GM21723 (cell line): ENCODE measurements around the gene MARCHF4.
A peak's percentile ranks its signal among the peaks of the same experiment; 100 is the strongest.
"Not testable (repeated sequence)": the region's sequence is repeated elsewhere in the genome, so short reads cannot be mapped to it uniquely, and the experiment has no call there.

ENCODE experiments used
- ATAC-seq: cut with Tn5 transposase; IDR thresholded peaks from one replicate; pipeline ENCODE4 v1.9.1; 2021; ENCODE audit warnings: mild to moderate bottlenecking, moderate library complexity; ENCODE audit not compliant: unreplicated experiment

Gene MARCHF4

DNA sequence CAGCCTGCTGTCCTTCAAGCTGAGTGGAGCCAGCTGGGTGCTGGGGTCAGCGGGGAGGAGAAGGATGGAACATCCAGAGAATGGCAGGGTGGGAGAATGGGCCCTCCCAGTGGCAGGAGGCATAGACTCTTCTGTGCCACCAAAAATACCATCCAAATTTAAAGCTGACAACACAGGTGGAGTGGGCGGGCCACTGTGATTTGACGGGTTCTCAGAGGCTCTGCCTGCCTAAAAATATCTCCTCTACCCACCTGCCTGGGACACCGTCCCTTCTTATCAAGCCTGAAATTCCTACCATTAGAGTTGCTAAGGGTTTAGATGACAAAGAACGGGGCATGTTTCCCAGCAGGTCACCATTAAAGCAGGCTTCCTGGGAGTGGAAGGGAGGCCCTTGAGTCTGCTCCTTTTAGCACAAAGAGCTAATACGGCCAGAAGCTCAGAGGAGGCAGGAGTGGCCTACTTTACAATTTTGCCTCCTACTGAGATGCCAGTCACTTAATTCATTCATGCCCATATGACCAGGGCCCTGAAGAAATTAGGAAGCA lies 19.8 kb upstream of the MARCHF4 start:
- no peak for ATAC-seq

DNA sequence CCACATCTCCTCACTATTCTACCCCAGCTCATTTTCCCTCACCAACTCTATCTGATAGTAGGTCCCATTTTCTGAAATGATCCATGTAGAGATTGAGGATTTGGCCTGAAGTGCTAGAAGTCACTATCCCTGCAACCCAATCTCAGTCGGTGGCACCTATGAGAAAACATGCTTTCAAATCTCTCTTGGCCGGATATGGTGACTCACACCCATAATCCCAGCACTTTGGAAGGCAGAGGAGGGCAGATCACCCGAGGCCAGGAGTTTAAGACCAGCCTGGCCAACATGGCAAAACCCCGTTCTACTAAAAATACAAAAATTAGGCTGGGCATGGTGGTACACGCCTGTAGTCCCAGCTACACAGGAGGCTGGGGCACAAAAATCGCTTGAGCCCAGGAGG lies 19.1 kb upstream of the MARCHF4 start:
- no peak for ATAC-seq

GRCh38 chr2:216389570-216389969 lies 17.3 kb upstream of the MARCHF4 start:
- ATAC-seq: no peak

DNA sequence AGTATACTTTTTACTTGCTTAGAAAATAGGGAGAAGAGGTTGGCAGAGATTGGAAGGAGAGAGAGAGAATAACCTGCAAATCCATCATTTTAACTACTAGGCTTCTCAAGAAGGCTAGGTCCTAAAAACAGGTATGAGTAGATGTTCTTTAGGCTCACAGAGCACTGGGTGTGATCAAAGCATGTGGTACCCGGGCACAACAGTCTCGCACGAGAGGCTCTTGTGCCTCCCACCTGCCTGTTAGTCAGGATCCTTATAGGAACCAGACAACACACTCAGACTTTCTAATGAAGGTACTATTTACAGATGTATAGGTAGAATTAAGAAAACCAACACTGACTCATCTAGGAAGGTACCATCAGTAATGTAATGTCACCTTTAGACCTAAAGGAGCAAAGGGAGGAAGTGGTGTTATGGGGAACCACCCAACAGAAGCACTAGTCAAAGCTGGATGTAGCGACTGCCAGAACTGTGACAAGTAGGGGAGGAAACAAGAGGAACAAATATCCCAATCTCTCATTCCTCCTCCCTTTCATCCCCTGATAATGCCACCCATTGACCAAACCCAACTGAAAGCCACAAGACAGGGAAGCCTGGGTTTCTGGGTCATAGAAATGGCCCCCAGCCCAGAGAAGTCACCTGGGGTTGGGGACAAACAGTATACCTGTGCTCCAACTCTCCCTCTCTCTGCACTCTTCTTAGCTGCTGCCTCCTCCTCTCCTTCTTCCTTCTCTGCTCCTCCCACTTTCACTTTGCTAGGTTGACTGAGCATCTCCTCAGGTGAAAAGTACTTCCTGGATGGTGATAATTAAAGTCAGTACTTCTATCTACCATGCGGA lies 16.0 kb upstream of the MARCHF4 start:
- ATAC-seq: peak; percentile 63

GRCh38 chr2:216387262-216387661 lies 15.0 kb upstream of the MARCHF4 start:
- no peak for ATAC-seq

DNA sequence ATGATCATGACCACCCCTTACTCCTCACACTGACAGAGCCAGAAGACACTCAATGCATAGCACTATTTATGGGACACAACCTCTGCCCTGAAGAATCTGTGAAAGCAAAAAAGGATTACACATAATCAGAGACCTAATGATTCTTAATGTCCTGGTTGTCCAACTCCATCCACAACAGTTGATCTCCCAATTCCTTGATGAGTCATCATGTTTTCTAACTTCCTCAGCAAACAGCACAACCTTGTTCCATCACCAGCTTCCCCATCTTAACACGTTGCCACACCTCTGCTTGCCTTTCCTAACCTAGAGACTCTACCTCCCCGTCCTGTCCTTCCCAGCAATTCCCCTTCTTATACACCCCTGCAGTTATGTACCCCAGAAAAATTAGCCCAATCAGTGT lies 13.2 kb upstream of the MARCHF4 start:
- no peak for ATAC-seq

GRCh38 chr2:216384409-216384808 lies 12.1 kb upstream of the MARCHF4 start:
- ATAC-seq: not testable (repeated sequence)

DNA sequence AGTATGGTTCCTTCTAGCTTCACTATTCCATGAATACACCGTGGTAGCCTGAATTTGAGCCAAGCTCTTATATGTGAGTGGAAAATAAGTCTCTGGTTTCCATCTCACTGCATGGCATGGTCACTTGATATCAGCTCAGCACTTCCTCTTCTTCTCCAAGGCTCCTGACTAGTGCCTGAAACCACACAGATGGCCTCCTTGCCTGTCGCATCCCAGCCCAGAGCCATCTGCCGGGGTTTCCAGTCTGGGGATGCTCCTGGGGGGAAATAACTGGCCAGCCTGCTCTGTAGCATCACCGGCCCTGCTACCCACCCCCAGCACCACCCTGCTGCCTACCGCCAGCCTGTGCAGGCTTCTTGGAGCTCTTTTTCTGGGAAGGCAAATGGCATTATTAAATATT lies 7.7 kb upstream of the MARCHF4 start:
- ATAC-seq: no peak

DNA sequence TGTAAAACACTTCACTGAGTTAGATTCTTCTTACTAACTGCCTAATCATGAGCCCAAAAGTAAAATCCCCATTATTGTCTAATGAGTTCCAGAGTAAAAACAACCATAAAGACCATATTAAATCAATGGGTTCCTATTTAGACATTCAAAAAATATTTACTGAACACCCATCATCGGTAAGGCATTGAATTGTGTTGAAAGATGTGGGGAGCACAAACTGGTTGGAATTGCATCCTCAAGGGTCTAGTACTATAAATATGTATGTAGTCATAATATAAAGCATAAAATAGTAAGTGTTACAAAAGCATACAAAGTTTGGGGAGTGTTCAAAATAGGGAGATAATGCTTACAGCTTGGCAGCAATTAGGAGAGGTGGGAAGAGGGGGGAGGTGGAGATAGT lies 3.0 kb upstream of the MARCHF4 start:
- no peak for ATAC-seq

GRCh38 chr2:216373896-216374295 lies 1.6 kb upstream of the MARCHF4 start:
- ATAC-seq: no peak

GRCh38 chr2:216372761-216373291 lies 543 bp upstream of the MARCHF4 start:
- ATAC-seq: no peak

- ATAC-seq: no peak
Measured at GRCh38 chr2:216370961-216371712, 1.1 kb downstream of the MARCHF4 start.

- no peak for ATAC-seq
Measured at GRCh38 chr2:216369821-216370220, 2.5 kb downstream of the MARCHF4 start.

GRCh38 chr2:216366777-216367471 lies 5.4 kb downstream of the MARCHF4 start:
- no peak for ATAC-seq

- no peak for ATAC-seq
Measured at GRCh38 chr2:216365518-216365917, 6.8 kb downstream of the MARCHF4 start.

- ATAC-seq: no peak
Measured at GRCh38 chr2:216363221-216363620, 9.1 kb downstream of the MARCHF4 start.

DNA sequence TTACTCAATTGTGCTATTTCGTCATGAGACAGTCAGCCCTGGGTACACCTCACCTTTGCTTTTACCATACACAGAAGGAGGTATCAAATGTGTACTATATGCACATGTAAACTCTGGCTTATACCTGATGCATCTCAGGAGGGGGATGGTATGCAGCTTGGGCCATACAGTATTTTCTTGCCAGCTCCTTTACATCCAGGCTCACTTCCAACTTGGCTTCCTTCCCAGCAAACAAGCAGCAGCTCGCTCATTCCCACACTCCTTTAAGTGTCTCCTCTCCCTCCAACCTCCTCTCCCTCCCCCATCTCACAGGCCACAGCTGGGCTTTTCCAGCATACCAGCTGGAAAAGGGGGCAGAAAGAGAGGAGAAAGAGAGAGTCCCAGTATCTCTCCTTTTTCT lies 9.6 kb downstream of the MARCHF4 start:
- no peak for ATAC-seq

DNA sequence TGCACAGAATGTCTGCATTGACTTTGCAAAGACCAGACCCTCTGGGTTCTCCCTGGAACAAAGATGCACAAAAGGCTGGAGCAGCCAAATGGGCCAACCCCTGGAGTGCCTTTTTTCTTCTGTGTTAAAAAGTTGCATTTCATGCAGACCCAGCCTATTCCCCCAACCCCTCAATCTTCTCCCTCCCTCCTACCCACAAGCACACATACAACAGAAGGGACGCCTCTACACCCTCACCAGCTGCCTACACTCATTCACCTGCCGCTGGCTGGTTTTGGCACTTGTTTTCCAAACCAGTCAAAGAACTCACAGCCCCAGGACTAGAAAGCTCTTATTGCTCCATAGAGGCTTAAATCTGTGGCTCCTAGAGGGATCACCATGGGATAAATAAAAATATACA lies 16.6 kb downstream of the MARCHF4 start:
- ATAC-seq: no peak

- ATAC-seq: no peak
Measured at GRCh38 chr2:216354306-216354705, 18.0 kb downstream of the MARCHF4 start.

GRCh38 chr2:216352653-216353270 lies 19.5 kb downstream of the MARCHF4 start:
- ATAC-seq: no peak
